Right atrium auricular region (tissue), 2 donors: Measurements from ENCODE around the gene CDK6. TPM values are rescaled to one million over a fixed set of nuclear protein-coding genes. Genes with fewer than 3 reads are reported as not detected.

Experiments
- DNase-seq: peaks from one replicate; pipeline ENCODE4 v3.0.0-alpha.2; 2019; ENCODE audit warnings: low spot score
- H3K27ac ChIP-seq, 2 donors: fragments of 200-600 bp; sonication (generic); 1 replicate in 1 of 2; 2 replicates in 1 of 2; pipeline ENCODE4 v1.5.1; 2016 to 2019
- H3K27me3 ChIP-seq, 2 donors: fragments of 200-600 bp; sonication (generic); one replicate each; pipeline versions ENCODE4 v1.5.1 to v1.6.0; 2017 to 2019
- H3K36me3 ChIP-seq: fragments of 200-600 bp; sonication (generic); one replicate; pipeline ENCODE4 v1.5.1; 2016
- H3K4me1 ChIP-seq, 2 donors: fragments of 200-600 bp; sonication (generic); one replicate each; pipeline versions ENCODE4 v1.5.1 to v1.6.0; 2017 to 2019
- H3K4me3 ChIP-seq, 2 donors: fragments of 200-600 bp; sonication (generic); 1 replicate in 1 of 2; 2 replicates in 1 of 2; pipeline ENCODE4 v1.5.1; 2017 to 2019; ENCODE audit warnings: mild to moderate bottlenecking in 1 of 2, moderate library complexity in 1 of 2
- H3K9me3 ChIP-seq, 2 donors: fragments of 200-600 bp; sonication (generic); one replicate each; pipeline ENCODE4 v1.5.1; 2019
- total RNA-seq, 2 donors: library from RNA; depleted of rRNA; stranded (reverse); fragments of >200 nt; gene quantifications; one replicate each; pipeline ENCODE4 v1.1.0, GENCODE V29; 2016
- TF ChIP-seq, protein P1 (sequence below), 2 donors: fragments of 200-600 bp; sonication (generic); IDR thresholded peaks; one replicate each; pipeline ENCODE4 v1.5.1; 2019; ENCODE audit warnings: antibody characterized with exemption in 2 of 2

CDK6 gene
- total RNA-seq, 2 donors from 2014 or later, result 10.6 to 12.4 TPM

DNA sequence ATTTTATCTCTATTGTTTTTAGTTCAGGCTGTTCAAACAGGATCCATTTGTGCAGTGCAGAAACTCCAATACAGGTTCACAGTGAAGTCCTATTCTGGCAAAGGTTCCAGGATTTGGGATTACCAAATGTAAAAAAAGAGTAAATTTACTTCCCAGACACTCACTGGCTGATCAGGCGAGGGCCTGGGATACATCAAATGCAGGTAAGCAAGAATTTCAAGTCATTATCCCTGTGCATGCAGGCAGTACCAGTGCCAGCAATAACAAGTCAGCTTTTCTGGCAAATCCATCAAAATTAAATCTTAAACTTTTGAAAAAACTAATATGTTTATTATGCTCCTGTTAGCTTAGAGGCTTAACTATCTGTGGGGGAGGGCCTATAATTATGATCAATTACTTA is 6.3 kb downstream of the CDK6 start:
- Histone ChIP-seq H3K4me3 (no peak overlapping the region), H3K9me3 (no peaks in the 10 kb centered on the region), H3K27me3 (no peaks in the 10 kb centered on the region), H3K36me3 (no peaks in the 10 kb centered on the region), H3K27ac (no peak overlapping the region), H3K4me1 (peaks cover 0 to 55% of the 10 kb centered on the region in 2 donors)
- DNase-seq, result no peak
- TF ChIP-seq, protein P1, sequence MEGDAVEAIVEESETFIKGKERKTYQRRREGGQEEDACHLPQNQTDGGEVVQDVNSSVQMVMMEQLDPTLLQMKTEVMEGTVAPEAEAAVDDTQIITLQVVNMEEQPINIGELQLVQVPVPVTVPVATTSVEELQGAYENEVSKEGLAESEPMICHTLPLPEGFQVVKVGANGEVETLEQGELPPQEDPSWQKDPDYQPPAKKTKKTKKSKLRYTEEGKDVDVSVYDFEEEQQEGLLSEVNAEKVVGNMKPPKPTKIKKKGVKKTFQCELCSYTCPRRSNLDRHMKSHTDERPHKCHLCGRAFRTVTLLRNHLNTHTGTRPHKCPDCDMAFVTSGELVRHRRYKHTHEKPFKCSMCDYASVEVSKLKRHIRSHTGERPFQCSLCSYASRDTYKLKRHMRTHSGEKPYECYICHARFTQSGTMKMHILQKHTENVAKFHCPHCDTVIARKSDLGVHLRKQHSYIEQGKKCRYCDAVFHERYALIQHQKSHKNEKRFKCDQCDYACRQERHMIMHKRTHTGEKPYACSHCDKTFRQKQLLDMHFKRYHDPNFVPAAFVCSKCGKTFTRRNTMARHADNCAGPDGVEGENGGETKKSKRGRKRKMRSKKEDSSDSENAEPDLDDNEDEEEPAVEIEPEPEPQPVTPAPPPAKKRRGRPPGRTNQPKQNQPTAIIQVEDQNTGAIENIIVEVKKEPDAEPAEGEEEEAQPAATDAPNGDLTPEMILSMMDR (IDR thresholded peaks at IDR 0.05), result no peak

DNA sequence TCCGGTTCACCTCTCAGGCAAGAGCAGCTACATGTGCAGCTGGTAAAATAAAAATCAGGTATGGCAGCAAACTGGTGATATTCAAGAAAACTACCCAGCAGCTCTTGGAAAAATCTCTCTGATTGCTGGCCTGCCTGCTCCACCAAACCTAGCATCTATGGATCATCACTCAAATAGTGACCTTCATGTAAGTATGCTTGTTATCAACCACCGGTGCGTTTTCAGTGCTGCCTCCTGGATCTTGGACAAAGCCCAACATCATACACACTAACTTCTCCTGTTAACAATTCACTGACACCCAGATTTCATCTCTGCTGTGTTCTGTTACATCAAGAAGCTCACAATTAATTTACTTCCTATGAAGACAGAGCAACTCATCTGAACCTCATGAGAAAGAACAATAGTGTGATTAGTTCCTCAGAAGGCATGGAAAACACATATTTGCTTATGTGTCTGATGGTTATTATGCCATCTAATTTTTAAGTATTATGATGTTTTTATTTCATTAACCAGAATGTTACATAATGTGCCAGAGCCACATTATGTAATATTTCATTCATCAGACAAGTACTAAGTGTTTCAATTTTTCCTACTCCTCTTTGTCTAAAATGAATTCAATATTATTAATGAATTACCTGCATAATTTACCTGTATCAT is 8.8 kb downstream of the CDK6 start:
- no peaks in the 10 kb centered on the region for H3K27me3 ChIP-seq
- H3K4me1 ChIP-seq, result peaks cover 0 to 59% of the 10 kb centered on the region in 2 donors
- H3K9me3 ChIP-seq, result no peaks in the 10 kb centered on the region
- no peak overlapping the region for H3K4me3 ChIP-seq
- no peaks in the 10 kb centered on the region for H3K36me3 ChIP-seq
- TF ChIP-seq, protein P1 (IDR thresholded peaks at IDR 0.05), result no peak
- H3K27ac ChIP-seq, result no peak overlapping the region
- no peak for DNase-seq

- Histone ChIP-seq H3K4me3 (no peak overlapping the region), H3K9me3 (no peaks in the 10 kb centered on the region), H3K27me3 (no peaks in the 10 kb centered on the region), H3K4me1 (peaks cover 0 to 47% of the 10 kb centered on the region in 2 donors), H3K36me3 (no peaks in the 10 kb centered on the region), H3K27ac (no peak overlapping the region)
- no peak for DNase-seq
- TF ChIP-seq, protein P1 (IDR thresholded peaks at IDR 0.05), result no peak
Observed at GRCh38 chr7:92826258-92826938, 10.0 kb downstream of the CDK6 start.

DNA sequence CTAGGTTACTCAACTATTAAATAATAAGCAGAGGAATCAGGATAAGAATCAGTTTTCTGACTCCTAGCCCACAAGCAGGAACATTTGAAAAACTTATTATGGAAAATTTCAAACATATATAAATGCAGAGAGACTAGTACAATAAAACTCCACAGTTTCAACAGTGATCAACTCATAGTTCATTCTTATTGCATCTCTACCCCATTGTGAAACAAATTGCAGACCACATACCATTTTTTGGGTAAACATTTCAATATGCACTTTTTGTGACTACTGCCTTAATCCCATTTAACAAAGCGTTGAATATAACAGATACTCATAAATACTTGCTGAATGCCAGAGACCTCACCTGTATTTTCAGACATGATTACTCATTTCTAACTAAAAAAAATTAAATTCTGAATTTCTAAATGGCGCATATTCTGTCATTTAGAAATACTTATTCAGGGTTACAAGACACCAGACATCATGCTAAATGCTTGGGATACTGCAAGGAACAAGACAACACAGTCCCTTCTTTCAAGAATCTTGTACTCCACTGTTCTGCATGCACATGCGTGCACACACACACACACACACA is 11.4 kb downstream of the CDK6 start:
- no peaks in the 10 kb centered on the region for H3K36me3 ChIP-seq
- no peaks in the 10 kb centered on the region for H3K27me3 ChIP-seq
- H3K9me3 ChIP-seq, result no peaks in the 10 kb centered on the region
- no peak overlapping the region for H3K27ac ChIP-seq
- no peak for DNase-seq
- TF ChIP-seq, protein P1 (IDR thresholded peaks at IDR 0.05), result no peak
- H3K4me1 ChIP-seq, result peaks cover 0 to 38% of the 10 kb centered on the region in 2 donors
- no peak overlapping the region for H3K4me3 ChIP-seq

GRCh38 chr7:92824450-92824849 is 11.9 kb downstream of the CDK6 start:
- TF ChIP-seq, protein P1 (IDR thresholded peaks at IDR 0.05), result no peak
- no peak for DNase-seq
- Histone ChIP-seq H3K27ac (no peak overlapping the region), H3K36me3 (no peaks in the 10 kb centered on the region), H3K9me3 (no peaks in the 10 kb centered on the region), H3K4me1 (peaks cover 0 to 37% of the 10 kb centered on the region in 2 donors), H3K4me3 (no peak overlapping the region), H3K27me3 (no peaks in the 10 kb centered on the region)
